Measurements from ENCODE around the gene DPCD.

DPCD gene

GRCh38 chr10:101567165-101568006 is 20.7 kb upstream of the DPCD start:
- DNase-seq = no peak

- DNase-seq = no peak
Measured at GRCh38 chr10:101568054-101568745, 19.9 kb upstream of the DPCD start.

GRCh38 chr10:101569323-101569621 is 18.8 kb upstream of the DPCD start:
- no peak for DNase-seq

- peak; percentile 82 for DNase-seq
Measured at GRCh38 chr10:101569622-101570427, 18.3 kb upstream of the DPCD start.

GRCh38 chr10:101570428-101571270 is 17.5 kb upstream of the DPCD start:
- DNase-seq = no peak

- DNase-seq = no peak
Measured at GRCh38 chr10:101571271-101571925, 16.7 kb upstream of the DPCD start.

GRCh38 chr10:101572126-101572525 is 16.0 kb upstream of the DPCD start:
- DNase-seq = no peak

- no peak for DNase-seq
Measured at GRCh38 chr10:101572785-101573184, 15.3 kb upstream of the DPCD start.

GRCh38 chr10:101573885-101574753 is 14.0 kb upstream of the DPCD start:
- no peak for DNase-seq

GRCh38 chr10:101575091-101575490 is 13.0 kb upstream of the DPCD start:
- DNase-seq = no peak

GRCh38 chr10:101575580-101576210 is 12.4 kb upstream of the DPCD start:
- no peak for DNase-seq

GRCh38 chr10:101576211-101576863 is 11.8 kb upstream of the DPCD start:
- no peak for DNase-seq

GRCh38 chr10:101577121-101577871 is 10.8 kb upstream of the DPCD start:
- DNase-seq = no peak

GRCh38 chr10:101578192-101578591 is 9.9 kb upstream of the DPCD start:
- DNase-seq = no peak

- no peak for DNase-seq
Measured at GRCh38 chr10:101578803-101579515, 9.2 kb upstream of the DPCD start.

- no peak for DNase-seq
Measured at GRCh38 chr10:101579516-101579870, 8.6 kb upstream of the DPCD start.

- DNase-seq = no peak
Measured at GRCh38 chr10:101580486-101581399, 7.4 kb upstream of the DPCD start.

- no peak for DNase-seq
Measured at GRCh38 chr10:101585841-101586240, 2.3 kb upstream of the DPCD start.
